Left ventricle myocardium inferior (tissue), 1 donor: Measurements from ENCODE around the gene ADGRG2. TPM values are rescaled to one million over a fixed set of nuclear protein-coding genes. Genes with fewer than 3 reads are reported as not detected.

ENCODE experiments used
- DNase-seq: peaks from one replicate; pipeline ENCODE4 v3.0.0-alpha.2; 2020
- H3K27ac ChIP-seq: fragments of 200-600 bp; replicated peaks from 2 replicates; pipeline ENCODE4 v1.8.0; 2021
- H3K27me3 ChIP-seq: fragments of 200-600 bp; 2 replicates; pipeline ENCODE4 v1.8.0; 2021; ENCODE audit warnings: low read depth
- H3K36me3 ChIP-seq: fragments of 200-600 bp; 2 replicates; pipeline ENCODE4 v1.8.0; 2021
- H3K4me1 ChIP-seq: fragments of 200-600 bp; 2 replicates; pipeline ENCODE4 v1.8.0; 2021
- H3K4me3 ChIP-seq: fragments of 200-600 bp; 2 replicates; pipeline ENCODE4 v1.8.0; 2021; ENCODE audit warnings: mild to moderate bottlenecking, moderate library complexity
- H3K9me3 ChIP-seq: fragments of 200-600 bp; replicated peaks from 2 replicates; pipeline ENCODE4 v1.8.0; 2021
- CTCF ChIP-seq: fragments of 200-600 bp; IDR thresholded peaks from 2 replicates; pipeline ENCODE4 v1.8.0; 2021; ENCODE audit warnings: antibody characterized with exemption, mild to moderate bottlenecking, borderline replicate concordance
- intact Hi-C: fragments of 100-400 bp; cut with micrococcal nuclease; formaldehyde crosslinking; loops from one replicate; pipeline ENCODE4 v1.11.0; 2022
- total RNA-seq: library from RNA; stranded (reverse); fragmentation: NEBNext Ultra II Directional; extraction: Animal tissue kit (Norgen Biotek cat#: 25700); gene quantifications from one replicate; pipeline ENCODE4 v1.2.1, GENCODE V29; 2021
- donor health status: DM: no; HTN: yes; CAD: no; lungs with severe emphysema.

ADGRG2 gene
- total RNA-seq, 1 donor from 2014 or later, result 0.16 TPM

DNA sequence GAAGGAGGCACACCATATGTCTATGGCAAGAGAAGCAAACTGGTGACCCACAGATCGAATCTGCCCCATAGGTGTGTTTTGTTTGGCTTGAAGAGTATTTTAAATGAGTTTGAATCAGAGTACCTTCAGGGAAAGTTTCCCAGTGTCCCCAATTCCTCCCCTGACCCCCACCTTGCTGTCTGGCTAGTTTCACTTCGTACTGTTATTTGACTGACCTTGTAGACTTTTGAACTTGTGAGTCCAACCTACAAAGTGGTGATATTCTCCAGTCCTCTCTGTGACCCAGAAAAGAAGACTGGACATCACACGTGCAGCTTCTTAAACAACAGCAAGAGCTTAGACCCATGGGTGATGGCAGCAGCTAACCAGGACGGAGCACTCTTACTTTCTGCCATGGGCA, 177.8 kb downstream of the ADGRG2 start:
- Histone ChIP-seq H3K4me1 (no peaks in the 10 kb centered on the region), H3K27me3 (no peaks in the 10 kb centered on the region), H3K36me3 (peaks cover 33% of the 10 kb centered on the region), H3K4me3 (no peak overlapping the region), H3K27ac (no peak overlapping the region), H3K9me3 (no peaks in the 10 kb centered on the region)
- TF ChIP-seq CTCF, result no peak
- no peak for DNase-seq
- intact Hi-C loops, result no loop called here

GRCh38 chrX:18941896-18942295, 180.4 kb downstream of the ADGRG2 start:
- no peak overlapping the region for H3K4me3 ChIP-seq
- DNase-seq, result no peak
- H3K27ac ChIP-seq, result no peak overlapping the region
- intact Hi-C loops, result no loop called here
- TF ChIP-seq CTCF, result no peak
- H3K9me3 ChIP-seq, result no peaks in the 10 kb centered on the region
- no peaks in the 10 kb centered on the region for H3K27me3 ChIP-seq
- peaks cover 30% of the 10 kb centered on the region for H3K36me3 ChIP-seq
- H3K4me1 ChIP-seq, result no peaks in the 10 kb centered on the region

Other genes starting within 250 kb of the ADGRG2 start
- 41.2 TPM for gene PHKA2, start 138.4 kb downstream of the ADGRG2 start, total RNA-seq
- 1,069 TPM for gene PDHA1, start 221.5 kb upstream of the ADGRG2 start, total RNA-seq